GM20000 (cell line): ENCODE measurements around the gene SHC4.

ENCODE experiments used
- DNase-seq: peaks from one replicate; pipeline ENCODE4 v3.0.0; 2012; ENCODE audit warnings: low spot score
- CTCF ChIP-seq: IDR thresholded peaks from 2 replicates; pipeline ENCODE4 v1.5.1; 2012; ENCODE audit warnings: mild to moderate bottlenecking, control low read depth; ENCODE audit errors: extremely low read depth, missing control alignments

SHC4 gene

DNA sequence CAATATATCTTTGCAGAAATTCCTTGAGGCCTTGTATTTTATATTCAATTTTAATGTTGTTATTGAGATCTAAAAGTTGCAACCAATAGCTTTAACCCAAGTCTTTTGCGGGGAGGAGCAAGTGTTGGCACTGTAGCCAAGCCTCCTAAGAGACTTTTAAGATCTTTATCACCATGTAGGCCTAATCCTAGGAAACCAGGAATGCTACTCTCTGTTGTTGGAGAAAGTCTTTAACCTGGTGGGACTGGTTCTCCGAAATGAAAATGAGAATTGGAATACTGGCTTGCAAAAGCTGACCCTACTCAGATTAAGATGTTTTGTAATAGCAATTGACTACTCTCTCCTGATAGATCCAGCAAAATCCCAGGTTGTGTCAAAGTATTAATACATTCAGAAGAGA is 25.8 kb downstream of the SHC4 start:
- no peak for TF ChIP-seq CTCF
- no peak for DNase-seq

DNA sequence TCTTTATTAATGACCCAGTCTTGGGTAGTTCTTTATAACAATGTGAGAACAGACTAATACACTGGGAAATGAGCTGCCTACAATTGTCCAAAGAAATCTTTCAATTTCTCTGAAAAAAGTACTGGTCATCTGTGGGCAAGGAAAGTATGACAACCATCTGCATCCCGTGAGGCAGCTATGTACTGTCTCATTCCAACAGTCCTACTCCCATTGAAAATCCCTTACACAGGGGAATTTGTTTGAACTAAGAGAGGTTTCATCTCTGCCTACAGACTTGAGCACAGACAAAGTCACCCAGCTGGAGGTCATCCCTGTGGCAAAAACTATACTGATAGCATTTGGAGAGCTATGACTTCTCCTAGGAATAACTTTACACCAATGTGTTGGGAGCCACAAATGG is 27.1 kb downstream of the SHC4 start:
- DNase-seq, result no peak

DNA sequence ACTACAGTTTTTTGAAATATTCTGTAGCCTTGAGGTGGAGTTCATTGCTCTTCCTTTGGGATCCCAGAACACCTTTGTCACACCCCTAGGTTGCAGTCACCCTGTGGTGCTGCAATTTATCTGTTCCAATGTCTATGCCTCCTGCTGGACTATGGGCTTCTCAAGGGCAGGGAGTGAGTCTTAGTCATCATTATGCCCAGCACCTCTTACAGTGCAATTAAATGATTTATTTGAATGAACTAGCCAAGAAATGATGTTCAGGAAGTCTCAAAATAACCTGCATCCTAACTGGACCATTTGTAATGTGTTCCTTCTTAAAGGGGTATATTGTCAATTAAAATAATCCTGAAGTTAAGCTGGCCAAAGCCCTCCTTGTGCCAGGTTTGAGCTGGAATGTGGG is 28.5 kb downstream of the SHC4 start:
- no peak for DNase-seq
- TF ChIP-seq CTCF, result no peak

More for the DNA sequence above, 27.1 kb downstream of the SHC4 start:
- no peak for TF ChIP-seq CTCF

DNA sequence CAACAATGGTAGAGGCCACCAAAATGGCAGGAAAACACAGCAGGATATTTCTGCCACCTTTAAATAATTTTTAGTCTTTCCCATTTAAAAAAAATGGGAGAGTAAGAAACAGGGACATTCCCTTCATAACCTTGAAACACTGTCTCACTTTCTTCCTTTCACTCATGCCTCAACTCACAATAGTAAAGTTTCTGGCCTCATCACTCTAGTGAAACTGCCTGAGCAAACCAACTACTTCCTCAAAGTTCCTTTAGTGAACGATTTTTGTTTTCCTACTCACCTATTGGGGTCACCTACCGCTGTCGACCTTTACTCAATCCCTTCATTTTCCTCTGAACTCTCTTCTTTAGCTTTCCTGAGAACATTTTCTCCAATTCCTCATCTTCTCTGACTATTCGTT is 33.0 kb downstream of the SHC4 start:
- DNase-seq, result no peak
- TF ChIP-seq CTCF, result no peak

- DNase-seq, result no peak
These were observed 34.1 kb downstream of the SHC4 start for GRCh38 chr15:48929661-48930060.

GRCh38 chr15:48928877-48929538 is 34.7 kb downstream of the SHC4 start:
- no peak for TF ChIP-seq CTCF
- no peak for DNase-seq

More at GRCh38 chr15:48929661-48930060, 34.1 kb downstream of the SHC4 start:
- TF ChIP-seq CTCF, result no peak

- DNase-seq, result no peak
- no peak for TF ChIP-seq CTCF
These were observed 38.0 kb downstream of the SHC4 start for GRCh38 chr15:48925714-48926223.
